Measurements from ENCODE around the gene LNPEP. TPM values are rescaled to one million over a fixed set of nuclear protein-coding genes. Genes with fewer than 3 reads are reported as not detected.

The LNPEP gene
- total RNA-seq, 2 experiments from 2014 or later: 79.1 to 116 TPM

DNA sequence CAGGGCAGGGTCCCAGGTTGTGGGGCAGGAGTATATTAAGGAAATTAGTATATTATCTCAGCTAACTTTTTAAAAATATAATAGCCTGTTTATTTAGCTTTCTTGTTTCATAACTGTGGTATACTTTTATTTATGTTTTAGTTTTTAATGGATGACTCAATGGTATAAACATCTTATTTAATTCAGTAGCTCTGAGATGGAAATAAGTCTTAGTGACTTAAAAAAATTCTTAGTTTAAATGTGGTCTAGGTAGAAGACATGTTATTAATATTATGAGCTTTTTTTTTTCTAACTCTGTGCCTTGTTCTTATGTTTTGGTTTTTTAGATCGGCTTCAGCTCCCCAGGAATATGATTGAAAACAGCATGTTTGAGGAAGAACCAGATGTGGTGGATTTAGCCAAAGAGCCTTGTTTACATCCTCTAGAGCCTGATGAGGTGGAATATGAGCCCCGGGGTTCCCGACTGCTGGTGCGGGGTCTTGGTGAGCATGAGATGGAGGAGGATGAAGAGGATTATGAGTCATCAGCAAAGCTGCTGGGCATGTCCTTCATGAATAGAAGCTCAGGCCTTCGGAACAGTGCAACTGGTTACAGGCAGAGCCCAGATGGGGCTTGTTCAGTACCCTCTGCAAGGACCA lies 43.1 kb downstream of the LNPEP start:
- DNase-seq (ENCODE audit: low spot score): no peak

DNA sequence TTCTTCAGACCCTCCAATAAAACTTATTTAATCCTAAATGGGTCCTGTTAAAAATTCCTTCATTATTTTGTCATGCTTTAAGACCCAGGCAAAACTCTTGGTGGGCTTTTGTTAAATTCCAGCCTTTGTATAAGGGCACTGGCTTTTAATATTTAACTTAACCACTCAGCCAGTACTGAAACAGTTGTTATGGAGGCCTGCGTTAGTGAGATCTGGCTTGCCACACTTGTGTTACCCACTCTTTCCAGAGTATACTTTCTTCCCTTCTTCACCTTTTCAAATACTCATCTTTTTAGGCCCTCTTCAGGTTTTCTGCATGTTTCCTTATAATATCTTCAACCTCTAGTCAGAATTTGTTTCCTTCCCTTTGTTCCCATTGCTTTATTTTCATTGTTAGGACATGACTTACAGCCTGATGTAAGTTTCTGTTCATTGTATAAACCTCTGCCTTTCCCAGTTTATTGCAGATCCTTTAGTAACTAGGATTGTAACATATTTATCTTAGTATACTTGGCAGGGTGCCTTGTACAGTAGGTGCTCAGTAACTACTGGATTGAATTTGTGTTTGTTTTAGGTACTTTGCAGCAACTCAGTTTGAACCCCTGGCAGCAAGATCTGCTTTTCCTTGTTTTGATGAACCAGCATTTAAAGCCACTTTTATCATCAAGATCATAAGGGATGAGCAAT lies 48.8 kb downstream of the LNPEP start:
- peaks cover 95% of the 10 kb centered on the region for H3K36me3 ChIP-seq (ENCODE audit: insufficient read depth, low read length)
- no peak overlapping the region for H3K4me3 ChIP-seq (ENCODE audit: low read depth, low read length, poor library complexity, severe bottlenecking)
- peaks cover 60% of the 10 kb centered on the region for H3K79me2 ChIP-seq (ENCODE audit: insufficient read depth, low read depth, low read length)
- H3K4me1 ChIP-seq (ENCODE audit: insufficient read depth, low read length, poor library complexity, severe bottlenecking): no peaks in the 10 kb centered on the region
- no peak overlapping the region for H3K4me2 ChIP-seq (ENCODE audit: low read length)
- POLR2A ChIA-PET: no interaction called here
- intact Hi-C loops (cut with micrococcal nuclease; ENCODE audit: unreplicated experiment): no loop called here
- no peaks in the 10 kb centered on the region for H3K9me3 ChIP-seq (ENCODE audit: low read length)
- DNase-seq (ENCODE audit: low spot score): no peak
- CTCF ChIA-PET (ENCODE audit: unreplicated experiment): no interaction called here
- no TSS peak for BruUV-seq (replicated peaks)
- H3K9me2 ChIP-seq (ENCODE audit: insufficient read depth, low read length): no peaks in the 10 kb centered on the region
- 0 out of 2 replicates have a peak, but pooled peaks cover 12% of the 10 kb centered on the region for H4K20me1 ChIP-seq (ENCODE audit: insufficient read depth, low read length)
- TF ChIP-seq, protein P1, sequence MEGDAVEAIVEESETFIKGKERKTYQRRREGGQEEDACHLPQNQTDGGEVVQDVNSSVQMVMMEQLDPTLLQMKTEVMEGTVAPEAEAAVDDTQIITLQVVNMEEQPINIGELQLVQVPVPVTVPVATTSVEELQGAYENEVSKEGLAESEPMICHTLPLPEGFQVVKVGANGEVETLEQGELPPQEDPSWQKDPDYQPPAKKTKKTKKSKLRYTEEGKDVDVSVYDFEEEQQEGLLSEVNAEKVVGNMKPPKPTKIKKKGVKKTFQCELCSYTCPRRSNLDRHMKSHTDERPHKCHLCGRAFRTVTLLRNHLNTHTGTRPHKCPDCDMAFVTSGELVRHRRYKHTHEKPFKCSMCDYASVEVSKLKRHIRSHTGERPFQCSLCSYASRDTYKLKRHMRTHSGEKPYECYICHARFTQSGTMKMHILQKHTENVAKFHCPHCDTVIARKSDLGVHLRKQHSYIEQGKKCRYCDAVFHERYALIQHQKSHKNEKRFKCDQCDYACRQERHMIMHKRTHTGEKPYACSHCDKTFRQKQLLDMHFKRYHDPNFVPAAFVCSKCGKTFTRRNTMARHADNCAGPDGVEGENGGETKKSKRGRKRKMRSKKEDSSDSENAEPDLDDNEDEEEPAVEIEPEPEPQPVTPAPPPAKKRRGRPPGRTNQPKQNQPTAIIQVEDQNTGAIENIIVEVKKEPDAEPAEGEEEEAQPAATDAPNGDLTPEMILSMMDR (conservative IDR thresholded peaks at IDR 0.05; ENCODE audit: low read length): no peak
- no peak overlapping the region for H3K27ac ChIP-seq (ENCODE audit: low read depth, low read length, poor library complexity, severe bottlenecking)
- H2AFZ ChIP-seq (ENCODE audit: low read length): no peak overlapping the region

More for the DNA sequence above, 43.1 kb downstream of the LNPEP start:
- Histone ChIP-seq H2AFZ (ENCODE audit: low read length) (no peak overlapping the region), H3K9me3 (ENCODE audit: low read length) (no peaks in the 10 kb centered on the region), H3K36me3 (ENCODE audit: insufficient read depth, low read length) (peaks cover 76% of the 10 kb centered on the region), H3K4me1 (ENCODE audit: insufficient read depth, low read length, poor library complexity, severe bottlenecking) (peaks cover 21% of the 10 kb centered on the region), H3K4me3 (ENCODE audit: low read depth, low read length, poor library complexity, severe bottlenecking) (no peak overlapping the region), H3K9me2 (ENCODE audit: insufficient read depth, low read length) (no peaks in the 10 kb centered on the region), H3K27ac (ENCODE audit: low read depth, low read length, poor library complexity, severe bottlenecking) (no peak overlapping the region), H3K79me2 (ENCODE audit: insufficient read depth, low read depth, low read length) (peaks cover 94% of the 10 kb centered on the region), H3K4me2 (ENCODE audit: low read length) (no peak overlapping the region), H4K20me1 (ENCODE audit: insufficient read depth, low read length) (peaks cover 21% of the 10 kb centered on the region)
- no TSS peak for BruUV-seq (replicated peaks)
- intact Hi-C loops (cut with micrococcal nuclease; ENCODE audit: unreplicated experiment): no loop called here
- CTCF ChIA-PET (ENCODE audit: unreplicated experiment): interaction anchor here (0.5 kb wide), 1 partner anchor 43 kb away, joined by 3 read pairs; no protein-coding TSS in a partner anchor
- TF ChIP-seq, protein P1 (conservative IDR thresholded peaks at IDR 0.05; ENCODE audit: low read length): no peak
- no peak for TF ChIP-seq EZH2phosphoT487 (IDR thresholded peaks at IDR 0.05; ENCODE audit: borderline replicate concordance, low read depth, low read length)
- POLR2A ChIA-PET: interaction anchor here (0.7 to 2.4 kb wide), 9 partner anchors 9 to 285 kb away, joined by 3 to 15 read pairs (median 6); no protein-coding TSS in a partner anchor

DNA sequence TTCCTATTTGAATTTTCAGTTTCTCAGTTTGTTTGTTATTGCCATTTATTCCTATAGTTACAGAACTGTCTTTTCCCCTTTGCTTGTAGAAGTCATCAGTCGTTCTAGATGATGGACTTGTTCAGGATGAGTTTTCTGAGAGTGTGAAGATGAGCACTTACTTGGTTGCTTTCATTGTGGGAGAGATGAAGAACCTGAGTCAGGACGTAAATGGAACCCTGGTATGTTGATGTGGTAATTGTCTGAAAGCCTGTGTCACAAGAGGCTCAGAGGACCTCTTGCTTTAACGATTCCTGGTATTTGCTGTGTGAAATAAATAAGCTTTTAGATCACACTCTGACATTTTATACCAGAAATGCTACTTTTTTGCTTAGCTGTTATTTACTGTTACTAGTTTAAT lies 50.6 kb downstream of the LNPEP start:
- no peak for DNase-seq (ENCODE audit: low spot score)
- Histone ChIP-seq H3K79me2 (ENCODE audit: insufficient read depth, low read depth, low read length) (peaks cover 59% of the 10 kb centered on the region), H3K4me3 (ENCODE audit: low read depth, low read length, poor library complexity, severe bottlenecking) (no peak overlapping the region), H3K9me3 (ENCODE audit: low read length) (peaks cover 12% of the 10 kb centered on the region), H2AFZ (ENCODE audit: low read length) (no peak overlapping the region), H3K4me1 (ENCODE audit: insufficient read depth, low read length, poor library complexity, severe bottlenecking) (no peaks in the 10 kb centered on the region), H3K9me2 (ENCODE audit: insufficient read depth, low read length) (no peaks in the 10 kb centered on the region), H3K36me3 (ENCODE audit: insufficient read depth, low read length) (peaks cover 95% of the 10 kb centered on the region), H3K27ac (ENCODE audit: low read depth, low read length, poor library complexity, severe bottlenecking) (no peak overlapping the region), H3K4me2 (ENCODE audit: low read length) (no peak overlapping the region), H4K20me1 (ENCODE audit: insufficient read depth, low read length) (0 out of 2 replicates have a peak, but pooled peaks cover 8% of the 10 kb centered on the region)
- ChIA-PET CTCF (ENCODE audit: unreplicated experiment) (no interaction called here), POLR2A (interaction anchor here (0.7 to 2.7 kb wide), 3 partner anchors 8 to 68 kb away, joined by 3 to 15 read pairs (median 3); no protein-coding TSS in a partner anchor)
- no peak for TF ChIP-seq EZH2phosphoT487 (IDR thresholded peaks at IDR 0.05; ENCODE audit: borderline replicate concordance, low read depth, low read length)
- TF ChIP-seq, protein P1 (conservative IDR thresholded peaks at IDR 0.05; ENCODE audit: low read length): no peak
- no TSS peak for BruUV-seq (replicated peaks)
- intact Hi-C loops (cut with micrococcal nuclease; ENCODE audit: unreplicated experiment): no loop called here

Data from OCI-LY7 (cell line).